ENCODE data around the gene CC2D2A.

DNA sequence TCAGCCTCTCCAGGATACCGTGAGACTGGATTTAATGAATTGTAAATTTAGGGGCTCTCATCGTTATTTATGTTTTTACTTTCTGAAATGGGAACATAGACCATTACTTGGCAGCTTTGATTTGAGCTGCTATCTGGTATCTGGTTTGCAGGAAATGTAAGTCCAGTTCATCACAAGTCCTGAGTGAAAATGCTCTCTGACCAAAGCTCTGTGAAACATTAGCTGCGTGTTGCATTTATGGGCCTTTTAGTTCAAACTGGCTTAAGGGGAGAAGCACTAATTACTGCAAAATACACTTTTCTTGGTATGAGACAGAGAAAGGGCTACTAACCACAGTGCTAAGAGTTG lies 420 bp downstream of the CC2D2A start:
- TF ChIP-seq POLR2A (IDR thresholded peaks at IDR 0.05) (no peak), POLR2AphosphoS5 (IDR thresholded peaks at IDR 0.05) (no peak)
